ENCODE data around the gene BMPER.
A peak's percentile ranks its signal among the peaks of the same experiment; 100 is the strongest.
"Not testable (repeated sequence)": the region's sequence is repeated elsewhere in the genome, so short reads cannot be mapped to it uniquely, and the experiment has no call there.

BMPER gene

DNA sequence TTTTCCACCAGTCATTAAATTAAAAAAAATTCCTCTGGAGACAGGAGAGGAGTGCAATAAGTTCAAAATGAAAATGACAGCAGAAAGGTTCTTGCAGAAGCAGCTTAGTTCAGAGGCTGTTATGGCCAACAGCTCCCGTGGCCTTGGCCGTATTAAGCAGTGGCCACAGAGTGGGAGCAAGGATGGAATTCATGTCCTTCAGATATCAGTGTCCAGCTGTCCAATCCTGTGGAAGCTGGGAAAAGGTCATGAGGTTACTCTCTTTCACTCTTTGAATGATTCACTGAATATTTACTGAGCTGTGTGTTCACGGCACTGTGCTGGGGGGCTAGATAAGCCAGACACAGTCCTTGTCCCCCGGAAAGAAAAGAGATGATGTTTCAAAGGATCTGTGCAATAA lies 231.8 kb downstream of the BMPER start:
- DNase-seq (ENCODE audit: low read depth): no peak

DNA sequence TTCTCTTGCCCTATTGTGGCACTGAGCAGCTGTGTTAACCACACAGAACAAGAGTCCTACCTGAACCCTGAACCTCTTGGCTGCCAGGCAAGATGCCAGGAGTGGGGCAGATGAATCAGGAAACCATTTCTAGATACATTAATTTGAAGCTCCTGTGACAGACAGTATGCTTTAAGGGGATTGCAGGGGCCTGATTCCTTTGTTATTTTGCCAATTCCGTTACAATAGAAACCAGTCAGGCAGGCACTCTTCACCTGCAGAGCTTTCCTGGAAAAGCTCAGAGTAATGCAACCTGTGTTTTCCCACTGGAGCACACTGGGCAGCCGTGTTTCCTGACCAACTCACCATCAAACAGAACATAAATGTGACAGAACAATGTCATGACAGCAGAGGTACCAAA lies 233.1 kb downstream of the BMPER start:
- DNase-seq (ENCODE audit: low read depth): no peak

DNA sequence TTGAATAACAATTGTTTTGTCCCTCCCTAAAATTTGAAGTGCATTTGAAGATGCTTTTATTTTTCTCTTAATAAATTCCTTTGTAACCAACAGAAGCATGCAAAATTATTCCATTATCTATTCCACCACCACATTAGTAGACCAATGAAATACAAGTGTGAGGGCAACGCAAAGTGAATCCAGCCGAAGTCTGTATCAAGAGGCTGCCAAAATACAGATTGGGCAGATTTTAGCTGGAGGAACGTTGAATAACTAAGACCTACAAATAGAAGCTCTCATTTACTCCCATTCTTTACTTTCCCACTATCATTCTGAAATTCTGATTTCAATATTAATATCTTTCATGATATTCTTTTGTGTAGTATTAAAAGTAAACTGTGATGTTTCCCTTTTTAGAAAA lies 233.7 kb downstream of the BMPER start:
- DNase-seq (ENCODE audit: low read depth): no peak

DNA sequence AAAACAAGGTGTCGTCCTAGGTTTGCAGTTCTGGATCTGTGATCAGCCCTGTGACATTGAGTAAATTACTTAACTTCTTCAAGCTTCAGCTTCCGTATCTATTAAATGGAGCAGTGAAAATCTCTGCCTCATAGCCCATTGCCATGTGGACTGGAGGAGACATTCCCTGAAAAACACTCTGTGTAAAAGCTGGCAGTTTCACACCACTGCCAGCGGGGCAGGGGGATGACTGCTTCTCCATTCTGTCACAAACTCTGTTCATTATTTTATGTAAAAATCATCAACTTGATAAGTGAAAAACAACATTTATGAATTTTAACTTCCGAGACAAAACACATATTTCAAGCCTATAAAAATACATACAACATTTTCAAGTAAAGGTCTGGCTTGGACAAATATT lies 234.7 kb downstream of the BMPER start:
- no peak for DNase-seq (ENCODE audit: low read depth)

DNA sequence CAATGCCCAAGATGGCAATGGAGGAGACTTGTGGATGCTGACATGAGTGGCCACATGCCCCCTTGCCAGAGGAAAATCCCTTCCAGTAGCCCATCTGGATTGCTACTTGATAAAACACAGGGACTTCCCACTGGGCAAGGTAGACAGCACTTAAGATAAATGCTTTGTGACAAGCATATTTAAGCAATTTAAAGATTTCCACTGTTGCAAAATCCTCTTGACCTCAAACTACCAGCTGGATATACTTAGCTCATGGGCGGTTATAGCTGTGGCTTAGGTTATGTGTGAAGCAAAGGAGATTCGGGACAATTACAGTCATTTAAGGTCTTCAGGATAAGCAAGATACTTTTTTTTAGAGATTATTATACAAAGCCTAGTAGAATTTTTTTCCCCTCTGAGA lies 238.1 kb downstream of the BMPER start:
- DNase-seq (ENCODE audit: low read depth): no peak

DNA sequence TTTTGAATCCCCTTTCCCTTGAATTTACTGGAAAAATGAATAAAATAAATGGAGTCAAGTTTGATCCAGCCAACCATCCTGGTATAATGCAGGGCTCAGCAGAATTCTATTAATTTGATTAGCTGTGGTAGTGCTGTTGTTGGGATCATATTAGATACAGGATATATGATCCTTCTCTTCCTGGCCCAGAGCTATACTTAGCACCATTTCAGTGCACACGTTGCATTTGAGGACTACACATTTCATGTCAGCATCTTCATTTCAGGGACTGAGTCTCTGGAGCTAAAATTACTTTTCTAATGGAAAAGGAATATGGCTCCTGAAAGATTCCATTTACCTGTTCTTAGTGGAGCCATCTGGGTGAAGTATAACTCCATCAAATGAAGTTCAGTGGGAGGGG lies 240.3 kb downstream of the BMPER start:
- no peak for DNase-seq (ENCODE audit: low read depth)

DNA sequence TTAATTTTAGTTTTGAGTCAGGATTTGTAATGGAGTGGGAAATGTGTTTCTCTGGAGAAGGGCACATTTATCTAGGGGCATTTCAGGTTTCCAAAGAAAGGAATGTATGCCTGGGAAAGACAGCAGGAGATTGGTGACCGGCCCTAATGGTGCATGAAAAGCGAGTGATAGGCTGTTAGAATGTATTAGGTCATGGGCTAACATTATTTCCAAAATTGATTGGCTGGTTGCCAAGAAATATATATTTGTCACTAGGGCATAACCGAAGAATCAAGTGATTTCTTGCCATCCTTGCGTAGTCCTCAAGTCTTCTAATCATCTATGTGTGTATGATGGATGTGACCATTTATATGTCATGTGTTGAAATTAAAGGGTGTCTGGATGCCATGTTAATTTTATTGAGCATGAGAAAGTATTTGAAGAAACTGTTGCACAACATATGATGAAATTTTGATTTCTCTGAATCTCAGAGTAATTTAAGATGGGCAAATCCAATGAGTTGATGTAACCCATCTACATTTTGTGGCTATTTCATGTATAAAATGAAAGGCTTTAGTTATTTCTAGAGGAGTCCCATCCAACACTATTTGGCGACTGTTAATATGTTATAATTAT lies 248.4 kb downstream of the BMPER start:
- DNase-seq (ENCODE audit: low read depth): no peak

DNA sequence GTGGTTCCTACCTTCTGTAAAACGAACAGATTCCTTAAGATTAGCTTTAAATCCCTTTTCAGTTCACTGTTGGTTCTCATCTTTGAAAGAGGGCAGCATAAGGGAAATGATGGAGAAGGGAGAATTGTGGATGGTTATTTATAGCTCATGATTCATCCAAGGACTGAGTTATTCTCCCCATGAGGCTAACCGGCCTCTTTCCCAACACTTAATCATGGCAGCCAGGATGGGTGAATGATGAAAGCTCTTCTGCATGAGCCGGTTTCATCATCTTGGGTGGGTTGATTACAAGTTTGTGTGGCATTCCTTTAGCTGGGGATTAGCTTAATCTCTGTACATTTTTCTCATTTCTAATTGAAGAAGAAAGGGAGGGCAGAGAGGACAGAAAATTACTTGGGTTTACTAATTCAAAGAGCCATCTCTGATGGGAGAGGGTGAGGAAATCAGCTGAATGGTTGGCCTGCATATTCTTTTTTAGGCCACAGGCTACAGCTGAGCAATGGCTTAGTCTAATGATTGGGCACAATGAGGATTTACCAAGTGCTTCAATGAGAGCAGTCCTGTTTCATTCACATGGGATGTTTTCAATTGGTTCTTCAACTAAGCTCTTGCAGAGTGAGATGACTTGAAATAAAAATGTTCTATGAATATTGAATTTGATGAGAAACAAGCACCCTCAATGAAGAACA lies 250.0 kb downstream of the BMPER start:
- DNase-seq (ENCODE audit: low read depth): peak; percentile 88

DNA sequence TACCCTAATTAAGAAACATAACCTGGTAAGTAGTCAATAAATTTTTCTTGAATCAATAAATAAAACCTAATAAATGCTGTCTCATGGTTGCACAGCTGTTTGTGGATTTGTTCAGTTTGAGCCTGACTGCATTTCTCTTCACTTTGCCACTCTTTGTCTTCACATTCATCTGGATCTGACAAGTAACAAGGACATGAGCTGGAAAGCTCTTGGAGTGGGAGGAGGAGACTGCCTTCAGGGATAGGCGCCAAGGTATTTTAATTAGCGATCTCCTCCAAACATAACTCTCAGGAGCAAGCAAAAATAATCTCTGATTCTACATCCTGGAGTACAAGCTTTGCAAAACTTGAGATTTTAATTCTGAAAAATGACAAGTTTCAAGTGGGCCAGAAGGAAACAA lies 251.0 kb downstream of the BMPER start:
- DNase-seq (ENCODE audit: low read depth): no peak

DNA sequence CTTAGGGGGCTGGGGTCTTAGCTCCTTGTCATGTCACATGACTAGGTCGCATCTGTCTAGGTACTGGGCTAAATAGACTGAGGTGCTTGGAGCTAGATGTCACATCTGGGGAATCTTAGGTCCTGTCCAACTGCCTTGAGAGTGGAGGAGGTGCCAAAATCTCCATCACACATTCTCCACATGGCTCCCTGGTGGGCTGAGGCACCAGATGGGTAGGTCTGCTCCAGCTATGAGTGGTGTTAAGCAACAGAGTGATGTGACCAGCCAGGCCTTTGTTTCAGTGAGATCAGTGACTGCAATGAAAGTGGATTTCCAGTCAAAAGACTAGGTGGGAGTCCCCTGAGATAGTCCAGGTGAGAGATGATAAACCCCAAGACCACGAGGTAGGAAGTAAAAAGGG lies 251.8 kb downstream of the BMPER start:
- DNase-seq (ENCODE audit: low read depth): no peak

DNA sequence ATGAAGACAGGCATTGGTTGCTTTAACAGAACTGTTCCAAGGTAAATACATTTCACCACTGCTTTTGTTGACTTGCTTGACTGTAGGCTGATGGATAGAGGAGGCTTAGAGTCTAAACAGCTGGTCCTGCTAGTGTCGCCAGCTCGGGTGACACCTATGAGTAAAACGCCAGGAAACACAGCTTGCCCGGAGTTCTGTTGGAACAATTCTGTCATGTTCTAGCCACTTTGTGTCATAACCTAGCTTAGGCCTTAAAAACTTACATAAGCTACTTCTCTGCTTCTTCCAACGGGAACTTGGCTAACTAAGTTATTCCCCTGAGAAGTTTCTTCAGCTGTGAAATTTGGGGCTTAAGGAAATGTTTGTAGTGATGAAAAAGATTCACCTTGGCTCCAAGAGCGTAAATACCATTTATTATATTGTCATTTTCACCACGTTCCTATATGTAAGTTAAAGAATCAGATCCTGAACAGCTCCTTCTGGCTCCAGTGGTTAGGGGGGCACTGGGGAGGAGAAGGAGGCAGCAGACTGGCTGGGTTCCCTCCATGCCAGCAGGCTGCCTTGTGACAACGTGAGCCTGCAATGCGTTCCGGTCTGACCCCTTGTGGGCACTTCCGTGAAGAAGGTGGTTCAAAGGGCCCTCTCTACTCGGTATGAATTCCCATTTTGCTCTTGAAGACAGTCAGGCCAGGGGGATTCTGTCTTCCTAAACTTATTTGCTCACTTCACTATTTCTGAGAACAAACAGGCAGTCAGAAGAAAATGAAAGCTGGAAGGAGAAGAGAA lies 253.2 kb downstream of the BMPER start:
- DNase-seq (ENCODE audit: low read depth): no peak

DNA sequence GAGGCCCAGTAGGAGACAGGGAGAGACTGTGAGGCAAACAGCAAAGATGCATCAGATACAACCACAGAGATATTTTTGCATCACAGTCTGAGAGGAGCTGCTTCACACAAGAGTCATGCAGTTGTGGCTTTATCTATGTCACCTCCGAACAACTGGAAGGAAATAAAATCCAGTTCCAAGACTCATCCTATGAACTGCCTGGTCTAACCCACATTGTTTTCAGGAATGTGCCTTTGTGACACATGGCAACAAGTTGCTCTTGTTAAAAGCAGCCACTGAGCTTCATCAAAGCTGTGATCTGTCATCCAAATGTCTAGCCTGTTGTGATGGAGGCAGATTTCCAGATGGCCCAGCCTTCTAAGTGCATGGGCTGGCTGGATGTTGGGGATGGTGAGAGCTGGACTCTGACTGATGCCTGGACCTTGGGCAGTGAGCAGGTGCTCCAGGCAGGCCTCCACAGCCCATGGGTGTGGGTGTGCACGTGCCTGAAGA lies 255.0 kb downstream of the BMPER start:
- DNase-seq (ENCODE audit: low read depth): no peak

DNA sequence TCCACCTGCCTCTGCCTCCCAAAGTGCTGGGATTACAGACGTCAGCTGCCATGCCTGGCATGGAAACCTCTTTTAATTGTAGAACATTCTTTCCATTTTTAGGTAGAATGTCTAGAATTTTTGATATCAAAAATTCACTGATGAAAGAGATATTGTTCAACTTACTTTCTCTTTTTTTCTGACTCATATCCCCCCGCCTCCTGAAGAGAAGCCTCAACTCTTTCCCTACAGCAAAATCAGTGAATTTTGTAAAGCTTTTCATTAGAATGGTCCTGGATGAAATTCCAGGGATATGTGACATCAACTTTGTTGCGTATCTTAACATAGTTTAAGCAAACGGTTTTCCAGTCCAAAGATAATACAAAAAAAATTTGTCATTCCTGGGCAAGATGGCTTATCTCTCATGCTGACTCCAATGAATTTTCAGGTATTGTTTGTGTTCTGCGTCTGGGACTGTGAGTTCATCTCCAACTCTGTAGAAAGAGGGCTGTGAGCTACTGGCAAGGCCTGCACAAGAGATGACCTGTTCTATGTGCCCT lies 256.8 kb downstream of the BMPER start:
- DNase-seq (ENCODE audit: low read depth): no peak

DNA sequence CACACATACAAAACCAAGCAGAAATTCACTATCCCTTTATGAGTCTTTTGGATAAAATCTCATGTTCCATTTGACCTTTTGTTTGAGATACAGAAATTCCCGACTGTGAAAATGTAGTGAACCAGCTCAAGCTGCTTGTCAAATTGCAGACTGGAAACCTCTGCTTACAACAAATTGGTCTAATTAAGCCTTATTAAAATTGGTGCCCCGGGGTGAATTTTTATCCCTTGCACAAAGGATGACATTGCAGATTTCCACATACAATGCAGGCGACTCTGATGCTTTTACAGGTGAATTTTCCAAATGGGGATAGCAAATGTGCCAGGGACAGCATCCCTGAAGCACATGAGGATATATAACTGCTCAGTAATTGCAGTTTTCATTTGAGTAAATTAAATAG lies 257.3 kb downstream of the BMPER start:
- no peak for DNase-seq (ENCODE audit: low read depth)

DNA sequence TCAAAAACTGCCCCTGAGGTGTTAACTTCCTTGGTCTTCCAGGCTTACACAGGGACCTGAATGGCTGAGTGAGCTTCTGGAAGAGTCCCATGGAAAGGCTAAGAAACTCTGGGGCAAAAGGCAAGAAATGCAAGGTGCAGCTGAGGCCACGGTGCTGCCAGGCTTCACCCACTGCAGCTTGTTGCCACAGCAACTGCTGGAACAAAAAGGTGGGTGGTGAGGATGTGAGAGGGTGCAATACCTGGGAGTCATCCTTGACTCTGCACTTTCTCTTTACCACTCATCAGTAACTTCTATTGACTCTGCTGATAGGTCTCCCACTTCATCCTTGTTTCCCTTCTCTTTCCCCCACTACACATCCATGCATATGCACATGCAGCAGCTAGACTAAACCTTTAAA lies 258.6 kb downstream of the BMPER start:
- DNase-seq (ENCODE audit: low read depth): no peak

DNA sequence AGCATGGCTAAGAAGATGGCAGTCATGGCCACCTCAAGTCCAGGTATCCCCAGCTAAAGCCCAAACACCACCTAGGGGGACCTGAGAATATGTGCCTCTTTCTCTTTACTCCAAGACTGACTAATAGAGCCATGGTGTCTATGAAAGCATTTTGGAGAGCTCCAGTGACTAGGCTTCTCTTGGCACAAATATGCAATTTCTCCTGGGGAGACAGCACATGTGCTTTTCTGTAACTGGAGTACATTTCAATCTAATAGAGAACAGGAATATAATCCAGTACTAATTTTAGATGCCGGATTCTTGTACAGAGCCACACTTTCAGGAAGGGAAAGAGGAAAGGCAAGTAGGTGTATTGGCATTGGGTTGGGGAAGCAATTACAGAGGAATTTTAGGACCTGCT lies 260.1 kb downstream of the BMPER start:
- DNase-seq (ENCODE audit: low read depth): peak; percentile 8

DNA sequence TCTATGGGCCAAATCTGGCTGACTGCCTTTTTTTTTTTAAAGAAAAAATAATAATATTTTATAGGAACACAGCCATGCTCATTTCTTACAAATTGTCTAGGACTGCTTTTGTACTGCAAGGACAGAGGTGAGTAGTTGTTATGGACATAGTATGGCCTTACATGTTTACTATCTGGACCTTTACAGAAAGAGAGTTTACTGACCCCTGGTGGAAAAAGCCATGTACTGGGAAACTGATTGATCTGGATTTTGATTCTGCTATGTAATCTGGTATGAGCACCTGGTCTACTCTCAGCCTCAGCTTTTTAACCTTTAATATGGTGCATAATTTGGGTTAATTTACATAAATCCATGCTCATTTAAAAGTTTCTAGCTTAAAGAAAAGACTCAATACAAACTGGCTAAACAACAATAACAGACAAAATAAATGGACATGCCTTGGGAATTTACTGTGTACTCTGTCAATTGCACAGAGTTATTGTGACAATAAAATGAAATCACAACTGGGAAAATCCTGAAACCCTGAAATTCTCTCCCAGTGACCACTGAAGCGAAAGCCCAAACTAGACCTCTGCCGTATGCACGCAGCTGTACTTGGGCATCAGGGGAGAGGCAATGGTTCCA lies 260.7 kb downstream of the BMPER start:
- DNase-seq (ENCODE audit: low read depth): peak; percentile 41

DNA sequence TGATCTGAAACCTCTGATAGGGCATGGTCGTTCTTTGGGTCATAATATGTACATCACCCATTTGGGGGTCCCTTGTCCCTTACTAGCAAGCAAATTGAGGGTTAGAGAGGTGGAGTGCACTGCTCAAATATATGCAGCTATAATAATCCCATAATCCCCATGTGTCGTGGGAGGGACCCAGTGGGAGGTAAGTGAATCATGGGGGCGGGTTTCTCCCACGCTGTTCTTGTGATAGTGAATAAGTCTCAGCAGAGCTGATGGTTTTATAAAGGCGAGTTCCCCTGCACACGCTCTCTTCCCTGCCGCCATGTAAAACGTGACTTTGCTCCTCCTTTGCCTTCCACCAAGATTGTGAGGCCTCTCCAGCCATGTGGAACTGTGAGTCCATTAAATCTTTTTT lies 262.7 kb downstream of the BMPER start:
- no peak for DNase-seq (ENCODE audit: low read depth)

DNA sequence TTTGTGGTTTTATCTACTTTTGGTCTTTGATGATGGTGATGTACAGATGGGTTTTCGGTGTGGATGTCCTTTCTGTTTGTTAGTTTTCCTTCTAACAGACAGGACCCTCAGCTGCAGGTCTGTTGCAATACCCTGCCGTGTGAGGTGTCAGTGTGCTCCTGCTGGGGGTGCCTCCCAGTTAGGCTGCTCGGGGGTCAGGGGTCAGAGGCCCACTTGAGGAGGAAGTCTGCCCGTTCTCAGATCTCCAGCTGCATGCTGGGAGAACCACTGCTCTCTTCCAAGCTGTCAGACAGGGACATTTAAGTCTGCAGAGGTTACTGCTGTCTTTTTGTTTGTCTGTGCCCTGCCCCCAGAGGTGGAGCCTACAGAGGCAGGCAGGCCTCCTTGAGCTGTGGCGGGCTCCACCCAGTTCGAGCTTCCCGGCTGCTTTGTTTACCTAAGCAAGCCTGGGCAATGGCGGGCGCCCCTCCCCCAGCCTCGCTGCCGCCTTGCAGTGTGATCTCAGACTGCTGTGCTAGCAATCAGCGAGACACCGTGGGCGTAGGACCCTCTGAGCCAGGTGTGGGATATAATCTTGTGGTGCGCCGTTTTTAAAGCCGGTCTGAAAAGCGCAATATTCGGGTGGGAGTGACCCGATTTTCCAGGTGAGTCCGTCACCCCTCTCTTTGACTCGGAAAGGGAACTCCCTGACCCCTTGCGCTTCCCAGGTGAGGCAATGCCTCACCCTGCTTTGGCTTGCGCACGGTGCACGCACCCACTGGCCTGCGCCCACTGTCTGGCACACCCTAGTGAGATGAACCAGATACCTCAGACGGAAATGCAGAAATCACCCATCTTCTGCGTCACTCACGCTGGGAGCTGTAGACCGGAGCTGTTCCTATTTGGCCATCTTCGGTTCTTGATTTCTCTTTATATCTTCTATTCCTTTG lies 269.6 kb downstream of the BMPER start:
- not testable (repeated sequence) for DNase-seq (ENCODE audit: low read depth)

DNA sequence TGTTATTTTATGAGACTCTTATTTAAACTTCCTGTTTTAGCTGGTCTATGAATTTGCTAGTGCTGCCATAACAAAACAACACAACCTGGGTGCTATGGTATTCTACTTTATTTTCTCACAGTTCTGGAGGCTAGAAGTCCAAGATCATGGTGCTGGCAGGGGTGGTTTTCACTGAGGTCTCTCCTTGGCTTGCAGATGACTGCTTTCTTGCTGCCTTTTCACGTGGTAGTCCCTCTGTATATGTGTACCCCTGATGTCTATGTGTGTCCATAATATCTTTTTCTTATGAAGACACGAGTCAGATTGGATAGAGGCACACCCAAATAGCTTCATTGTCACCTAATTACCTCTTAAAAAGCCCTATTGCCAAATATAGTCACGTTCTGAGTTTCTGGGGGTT lies 270.5 kb downstream of the BMPER start:
- DNase-seq (ENCODE audit: low read depth): no peak

DNA sequence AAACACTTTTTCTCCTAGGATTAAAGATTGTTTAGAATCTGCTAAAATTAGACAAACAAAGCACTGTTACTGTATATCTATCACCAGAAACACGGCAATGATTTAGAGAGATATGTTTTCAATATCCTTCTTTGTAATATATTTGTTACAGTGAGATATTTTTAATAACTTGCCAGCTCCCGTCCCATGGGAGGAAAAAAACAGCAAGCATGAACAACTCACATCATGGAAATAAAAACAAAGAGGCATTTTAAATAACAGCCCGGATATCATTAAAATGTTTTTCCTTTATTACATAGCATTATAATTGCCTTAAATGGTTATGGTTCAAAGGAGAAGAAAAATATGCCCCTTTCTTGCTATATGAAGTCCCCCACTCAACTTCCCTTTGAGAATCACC lies 272.1 kb downstream of the BMPER start:
- DNase-seq (ENCODE audit: low read depth): no peak

All from fibroblast of the conjunctiva (primary cell).